ENCODE data around the gene MED25. TPM values are rescaled to one million over a fixed set of nuclear protein-coding genes. Genes with fewer than 3 reads are reported as not detected.

MED25 gene
- total RNA-seq, 1 experiment from 2014 or later: 89.7 TPM

DNA sequence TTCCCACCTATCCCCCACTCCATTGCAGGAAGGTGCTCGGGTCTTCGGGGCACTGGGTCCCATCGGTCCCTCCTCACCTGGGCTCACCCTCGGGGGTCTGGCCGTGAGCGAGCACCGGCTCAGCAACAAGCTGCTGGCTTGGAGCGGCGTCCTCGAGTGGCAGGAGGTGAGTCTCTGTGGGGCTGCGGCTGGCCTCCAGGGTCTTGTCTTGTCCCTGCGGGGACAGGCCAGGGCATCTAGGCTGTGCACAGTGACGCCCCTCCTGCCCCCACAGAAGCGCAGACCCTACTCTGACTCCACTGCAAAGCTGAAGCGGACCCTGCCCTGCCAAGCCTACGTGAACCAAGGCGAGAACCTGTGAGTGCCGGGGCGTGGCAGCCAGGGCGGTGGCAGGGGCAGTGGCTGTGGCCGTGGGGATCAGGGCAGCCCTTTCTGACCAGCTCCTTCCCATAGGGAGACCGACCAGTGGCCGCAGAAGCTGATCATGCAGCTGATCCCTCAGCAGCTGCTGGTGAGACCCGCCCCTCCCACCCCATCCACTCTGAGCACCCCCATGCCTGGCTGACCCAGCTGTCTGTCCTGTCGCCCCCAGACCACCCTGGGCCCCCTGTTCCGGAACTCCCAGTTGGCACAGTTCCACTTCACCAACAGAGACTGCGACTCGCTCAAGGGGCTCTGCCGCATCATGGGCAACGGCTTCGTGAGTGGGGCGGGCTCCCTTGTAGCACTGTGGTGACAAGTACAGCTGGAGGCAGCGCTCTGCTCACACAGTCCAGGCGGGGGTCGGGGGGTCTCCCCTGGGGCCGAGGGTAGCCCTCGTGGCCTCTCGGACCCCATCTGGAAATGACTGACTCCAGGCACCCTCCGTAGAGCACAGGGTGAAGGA, 36.5 kb downstream of the MED25 start:
- peaks cover 97% of the 10 kb centered on the region for H3K36me3 Mint-ChIP-seq (ENCODE audit: insufficient read depth, unreplicated experiment)
- no peak for DNase-seq
- BruUV-seq (replicated peaks): no TSS peak
- H3K4me1 Mint-ChIP-seq (ENCODE audit: low read depth, unreplicated experiment): peaks cover 18% of the 10 kb centered on the region
- no peaks in the 10 kb centered on the region for H3K27me3 Mint-ChIP-seq (ENCODE audit: unreplicated experiment)
- intact Hi-C loops (cut with micrococcal nuclease; ENCODE audit: unreplicated experiment): no loop called here
- CTCF ChIA-PET: no interaction called here
- TF ChIP-seq, protein P1, sequence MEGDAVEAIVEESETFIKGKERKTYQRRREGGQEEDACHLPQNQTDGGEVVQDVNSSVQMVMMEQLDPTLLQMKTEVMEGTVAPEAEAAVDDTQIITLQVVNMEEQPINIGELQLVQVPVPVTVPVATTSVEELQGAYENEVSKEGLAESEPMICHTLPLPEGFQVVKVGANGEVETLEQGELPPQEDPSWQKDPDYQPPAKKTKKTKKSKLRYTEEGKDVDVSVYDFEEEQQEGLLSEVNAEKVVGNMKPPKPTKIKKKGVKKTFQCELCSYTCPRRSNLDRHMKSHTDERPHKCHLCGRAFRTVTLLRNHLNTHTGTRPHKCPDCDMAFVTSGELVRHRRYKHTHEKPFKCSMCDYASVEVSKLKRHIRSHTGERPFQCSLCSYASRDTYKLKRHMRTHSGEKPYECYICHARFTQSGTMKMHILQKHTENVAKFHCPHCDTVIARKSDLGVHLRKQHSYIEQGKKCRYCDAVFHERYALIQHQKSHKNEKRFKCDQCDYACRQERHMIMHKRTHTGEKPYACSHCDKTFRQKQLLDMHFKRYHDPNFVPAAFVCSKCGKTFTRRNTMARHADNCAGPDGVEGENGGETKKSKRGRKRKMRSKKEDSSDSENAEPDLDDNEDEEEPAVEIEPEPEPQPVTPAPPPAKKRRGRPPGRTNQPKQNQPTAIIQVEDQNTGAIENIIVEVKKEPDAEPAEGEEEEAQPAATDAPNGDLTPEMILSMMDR (IDR thresholded peaks at IDR 0.05; ENCODE audit: unreplicated experiment): no peak
- H3K4me3 Mint-ChIP-seq (ENCODE audit: low read depth, unreplicated experiment): peak overlapping the region; percentile 34
- H3K9me3 Mint-ChIP-seq (ENCODE audit: low read depth, unreplicated experiment): no peaks in the 10 kb centered on the region
- peak overlapping the region; percentile 82 for H3K27ac Mint-ChIP-seq (ENCODE audit: unreplicated experiment)

DNA sequence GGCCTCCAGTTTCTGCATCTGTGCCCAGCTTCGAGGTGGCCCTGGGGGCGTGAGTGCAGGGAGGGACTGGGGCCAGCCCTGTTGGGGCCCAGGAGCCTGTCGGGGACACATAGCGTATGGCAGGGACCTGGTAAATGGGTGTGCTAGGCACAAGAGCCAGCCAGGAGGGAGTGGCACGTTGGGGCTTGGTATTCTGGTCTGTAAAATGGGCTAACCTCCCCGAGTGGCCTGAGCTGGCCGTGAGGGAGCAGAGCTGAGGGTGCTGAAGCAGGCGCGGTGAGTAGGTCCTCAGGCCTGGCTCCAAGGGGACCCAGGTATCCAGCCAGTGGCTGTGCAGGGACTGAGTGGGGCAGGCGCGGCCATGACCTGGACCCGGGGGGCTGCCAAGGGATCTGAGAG, 37.2 kb downstream of the MED25 start:
- TF ChIP-seq, protein P1 (IDR thresholded peaks at IDR 0.05; ENCODE audit: unreplicated experiment): no peak
- Mint-ChIP-seq H3K27me3 (ENCODE audit: unreplicated experiment) (no peaks in the 10 kb centered on the region), H3K9me3 (ENCODE audit: low read depth, unreplicated experiment) (no peaks in the 10 kb centered on the region), H3K4me1 (ENCODE audit: low read depth, unreplicated experiment) (peaks cover 12% of the 10 kb centered on the region), H3K4me3 (ENCODE audit: low read depth, unreplicated experiment) (peak overlapping the region; percentile 34), H3K27ac (ENCODE audit: unreplicated experiment) (peak overlapping the region; percentile 82), H3K36me3 (ENCODE audit: insufficient read depth, unreplicated experiment) (peaks cover 97% of the 10 kb centered on the region)
- CTCF ChIA-PET: no interaction called here
- no TSS peak for BruUV-seq (replicated peaks)
- intact Hi-C loops (cut with micrococcal nuclease; ENCODE audit: unreplicated experiment): no loop called here
- DNase-seq: no peak

DNA sequence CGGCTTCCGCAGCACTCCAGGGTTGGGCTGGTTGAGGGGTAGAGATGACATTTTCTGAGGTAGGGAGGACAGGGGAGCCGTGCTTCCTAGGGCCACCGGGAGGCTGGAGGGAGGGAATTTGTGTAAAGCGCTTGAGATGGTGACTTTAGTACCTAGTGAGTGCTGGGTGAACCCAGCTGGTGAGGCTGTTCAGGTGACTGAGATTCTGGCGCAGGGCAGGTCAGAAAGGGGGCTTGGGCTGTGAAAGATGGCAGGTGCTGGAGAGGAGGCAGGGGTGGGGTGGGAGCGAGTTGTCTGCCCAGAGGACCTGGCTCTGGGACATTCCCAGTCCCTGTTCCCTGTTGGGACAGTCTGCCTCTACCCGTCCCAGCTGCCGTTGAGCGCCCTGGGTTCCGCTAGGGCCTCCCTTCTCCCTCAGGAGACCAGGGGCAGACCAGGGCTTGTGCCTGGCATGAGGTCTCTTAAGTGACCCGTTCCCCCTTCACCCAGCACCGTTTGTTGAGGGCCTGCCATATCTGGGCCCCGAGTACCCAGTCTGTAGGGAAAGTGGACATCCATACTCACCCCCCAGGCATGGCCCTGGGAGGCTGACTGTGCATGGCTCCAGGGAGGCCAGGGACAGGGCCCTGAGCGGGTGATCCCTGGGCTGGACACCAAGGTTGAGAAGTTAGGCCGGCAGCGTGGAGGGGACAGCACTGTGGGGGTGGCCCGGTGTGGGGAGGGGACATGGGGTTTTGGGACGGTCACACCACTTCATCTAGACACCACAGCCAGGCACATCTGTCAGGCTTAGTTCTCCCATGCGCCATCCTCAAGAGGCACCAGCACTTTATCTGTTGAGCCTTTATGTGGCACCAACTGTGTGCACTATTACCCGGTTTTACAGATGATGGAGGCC, 37.8 kb downstream of the MED25 start:
- CTCF ChIA-PET: no interaction called here
- TF ChIP-seq, protein P1 (IDR thresholded peaks at IDR 0.05; ENCODE audit: unreplicated experiment): no peak
- no peaks in the 10 kb centered on the region for H3K27me3 Mint-ChIP-seq (ENCODE audit: unreplicated experiment)

DNA sequence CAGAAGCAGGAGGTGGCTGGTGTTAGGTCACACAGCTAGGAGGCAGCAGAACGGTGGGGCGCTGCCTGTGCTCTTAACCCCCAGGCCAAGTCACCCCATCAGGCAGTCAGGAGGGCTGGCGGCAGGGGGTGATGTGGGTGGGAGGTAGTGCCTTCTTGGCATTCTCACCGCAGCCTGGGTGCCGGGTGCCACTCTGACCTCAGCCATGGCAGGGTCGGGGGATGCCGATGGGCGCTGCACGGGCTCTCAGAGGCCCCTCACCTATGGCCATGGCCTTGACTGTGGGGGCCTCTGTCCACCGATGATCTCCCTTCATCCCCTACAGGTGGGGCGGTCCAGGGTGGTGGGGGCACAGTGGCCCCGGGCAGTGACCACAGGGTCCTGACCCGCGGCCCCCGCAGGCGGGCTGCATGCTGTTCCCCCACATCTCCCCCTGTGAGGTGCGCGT, 38.5 kb downstream of the MED25 start:
- no peak for DNase-seq
- no peaks in the 10 kb centered on the region for H3K9me3 Mint-ChIP-seq (ENCODE audit: low read depth, unreplicated experiment)
- no peak overlapping the region for H3K4me3 Mint-ChIP-seq (ENCODE audit: low read depth, unreplicated experiment)
- TF ChIP-seq, protein P1 (IDR thresholded peaks at IDR 0.05; ENCODE audit: unreplicated experiment): no peak
- no peaks in the 10 kb centered on the region for H3K27me3 Mint-ChIP-seq (ENCODE audit: unreplicated experiment)
- H3K36me3 Mint-ChIP-seq (ENCODE audit: insufficient read depth, unreplicated experiment): peaks cover 97% of the 10 kb centered on the region
- BruUV-seq (replicated peaks): no TSS peak
- peaks cover 11% of the 10 kb centered on the region for H3K4me1 Mint-ChIP-seq (ENCODE audit: low read depth, unreplicated experiment)
- intact Hi-C loops (cut with micrococcal nuclease; ENCODE audit: unreplicated experiment): no loop called here
- H3K27ac Mint-ChIP-seq (ENCODE audit: unreplicated experiment): peak overlapping the region; percentile 82
- CTCF ChIA-PET: no interaction called here

More for the DNA sequence above, 37.8 kb downstream of the MED25 start:
- Mint-ChIP-seq H3K36me3 (ENCODE audit: insufficient read depth, unreplicated experiment) (peaks cover 97% of the 10 kb centered on the region), H3K4me1 (ENCODE audit: low read depth, unreplicated experiment) (peaks cover 11% of the 10 kb centered on the region), H3K27ac (ENCODE audit: unreplicated experiment) (peak overlapping the region; percentile 82), H3K9me3 (ENCODE audit: low read depth, unreplicated experiment) (no peaks in the 10 kb centered on the region), H3K4me3 (ENCODE audit: low read depth, unreplicated experiment) (peak overlapping the region; percentile 34)
- DNase-seq: peak; percentile 37
- intact Hi-C loops (cut with micrococcal nuclease; ENCODE audit: unreplicated experiment): no loop called here
- BruUV-seq (replicated peaks): no TSS peak

Data from Calu3 (cell line).